SK-N-SH treated with all-trans-retinoic acid at 6 μM for 48 hours (cell line): ENCODE results near the gene MED13.
"Not testable (repeated sequence)": the region's sequence is repeated elsewhere in the genome, so short reads cannot be mapped to it uniquely, and the experiment has no call there.

Experiments
- ATAC-seq: fragments of 200-7000 bp; cut with Tn5 transposase; 3 replicates; pipeline ENCODE4 v1.9.1; 2020; ENCODE audit warnings: mild to moderate bottlenecking, moderate library complexity
- ARNTL ChIP-seq: fragments of 450-650 bp; formaldehyde crosslinking; IDR thresholded peaks from 2 replicates; pipeline ENCODE4 v1.5.0; 2020; ENCODE audit warnings: low read depth, mild to moderate bottlenecking, moderate library complexity, borderline replicate concordance
- CREB5 ChIP-seq: fragments of 250-450 bp; sonication (Bioruptor Pico); IDR thresholded peaks from 2 replicates; pipeline ENCODE4 v1.5.1; 2020; ENCODE audit warnings: low read depth, mild to moderate bottlenecking, moderate library complexity
- CSDC2 ChIP-seq: fragments of 250-450 bp; sonication (Bioruptor Pico); IDR thresholded peaks from 2 replicates; pipeline ENCODE4 v1.5.0; 2020; ENCODE audit warnings: mild to moderate bottlenecking, moderate library complexity
- CSRNP3 ChIP-seq: fragments of 250-450 bp; sonication (Bioruptor Pico); IDR thresholded peaks from 2 replicates; pipeline ENCODE4 v1.5.1; 2021; ENCODE audit warnings: mild to moderate bottlenecking, moderate library complexity
- ESRRG ChIP-seq: fragments of 250-450 bp; sonication (Bioruptor Pico); IDR thresholded peaks from 2 replicates; pipeline ENCODE4 v1.6.1; 2021; ENCODE audit warnings: mild to moderate bottlenecking
- GLIS3 ChIP-seq: fragments of 250-450 bp; sonication (Bioruptor Pico); IDR thresholded peaks from 2 replicates; pipeline ENCODE4 v1.5.0; 2020; ENCODE audit warnings: mild to moderate bottlenecking, moderate library complexity
- OSR1 ChIP-seq: fragments of 250-450 bp; sonication (Bioruptor Pico); IDR thresholded peaks from 2 replicates; pipeline ENCODE4 v1.8.0; 2022; ENCODE audit warnings: moderate library complexity, mild to moderate bottlenecking, inconsistent platforms
- PPARA ChIP-seq: fragments of 250-450 bp; sonication (Bioruptor Pico); IDR thresholded peaks from 2 replicates; pipeline ENCODE4 v1.5.0; 2020; ENCODE audit warnings: mild to moderate bottlenecking, borderline replicate concordance
- RARB ChIP-seq: fragments of 250-450 bp; sonication (Bioruptor Pico); IDR thresholded peaks from 2 replicates; pipeline ENCODE4 v1.8.0; 2021; ENCODE audit warnings: mild to moderate bottlenecking, moderate library complexity
- SNAI2 ChIP-seq: fragments of 250-450 bp; sonication (Bioruptor Pico); IDR thresholded peaks from 2 replicates; pipeline ENCODE4 v1.5.0; 2020; ENCODE audit warnings: mild to moderate bottlenecking, moderate library complexity
- TCF4 ChIP-seq: fragments of 250-450 bp; sonication (Bioruptor Pico); IDR thresholded peaks from 2 replicates; pipeline ENCODE4 v1.8.0; 2021; ENCODE audit warnings: mild to moderate bottlenecking, moderate library complexity, borderline replicate concordance
- TOX ChIP-seq: fragments of 250-450 bp; sonication (Bioruptor Pico); IDR thresholded peaks from 2 replicates; pipeline ENCODE4 v1.8.0; 2021; ENCODE audit warnings: mild to moderate bottlenecking, moderate library complexity, borderline replicate concordance
- ZC3H10 ChIP-seq: fragments of 250-450 bp; sonication (Bioruptor Pico); IDR thresholded peaks from 2 replicates; pipeline ENCODE4 v1.5.1; 2021; ENCODE audit warnings: mild to moderate bottlenecking, moderate library complexity
- ZFP30 ChIP-seq: fragments of 450-650 bp; formaldehyde crosslinking; IDR thresholded peaks from 2 replicates; pipeline ENCODE4 v1.5.0; 2022; ENCODE audit warnings: mild to moderate bottlenecking, moderate library complexity
- ZNF565 ChIP-seq: fragments of 450-650 bp; formaldehyde crosslinking; conservative IDR thresholded peaks from 2 replicates; pipeline ENCODE4 v1.5.0; 2020; ENCODE audit warnings: low read depth, mild to moderate bottlenecking, moderate library complexity
- ZNF70 ChIP-seq: fragments of 450-650 bp; formaldehyde crosslinking; IDR thresholded peaks from 2 replicates; pipeline ENCODE4 v1.5.0; 2020; ENCODE audit warnings: mild to moderate bottlenecking, moderate library complexity
- ZNF8 ChIP-seq: fragments of 450-650 bp; formaldehyde crosslinking; IDR thresholded peaks from 2 replicates; pipeline ENCODE4 v1.5.0; 2020; ENCODE audit warnings: mild to moderate bottlenecking, moderate library complexity
- TF ChIP-seq, protein P1 (sequence below): fragments of 250-450 bp; sonication (Bioruptor Pico); IDR thresholded peaks from 2 replicates; pipeline ENCODE4 v1.8.0; 2020; ENCODE audit warnings: mild to moderate bottlenecking, moderate library complexity, borderline replicate concordance
- TF ChIP-seq, protein P2 (sequence below): fragments of 250-450 bp; sonication (Bioruptor Pico); IDR thresholded peaks from 2 replicates; pipeline ENCODE4 v1.8.0; 2021; ENCODE audit warnings: low read depth, mild to moderate bottlenecking, moderate library complexity, borderline replicate concordance
- TF ChIP-seq, protein P3 (sequence below): fragments of 250-450 bp; sonication (Bioruptor Pico); IDR thresholded peaks from 2 replicates; pipeline ENCODE4 v1.5.0; 2020; ENCODE audit warnings: mild to moderate bottlenecking, moderate library complexity

Gene MED13

DNA sequence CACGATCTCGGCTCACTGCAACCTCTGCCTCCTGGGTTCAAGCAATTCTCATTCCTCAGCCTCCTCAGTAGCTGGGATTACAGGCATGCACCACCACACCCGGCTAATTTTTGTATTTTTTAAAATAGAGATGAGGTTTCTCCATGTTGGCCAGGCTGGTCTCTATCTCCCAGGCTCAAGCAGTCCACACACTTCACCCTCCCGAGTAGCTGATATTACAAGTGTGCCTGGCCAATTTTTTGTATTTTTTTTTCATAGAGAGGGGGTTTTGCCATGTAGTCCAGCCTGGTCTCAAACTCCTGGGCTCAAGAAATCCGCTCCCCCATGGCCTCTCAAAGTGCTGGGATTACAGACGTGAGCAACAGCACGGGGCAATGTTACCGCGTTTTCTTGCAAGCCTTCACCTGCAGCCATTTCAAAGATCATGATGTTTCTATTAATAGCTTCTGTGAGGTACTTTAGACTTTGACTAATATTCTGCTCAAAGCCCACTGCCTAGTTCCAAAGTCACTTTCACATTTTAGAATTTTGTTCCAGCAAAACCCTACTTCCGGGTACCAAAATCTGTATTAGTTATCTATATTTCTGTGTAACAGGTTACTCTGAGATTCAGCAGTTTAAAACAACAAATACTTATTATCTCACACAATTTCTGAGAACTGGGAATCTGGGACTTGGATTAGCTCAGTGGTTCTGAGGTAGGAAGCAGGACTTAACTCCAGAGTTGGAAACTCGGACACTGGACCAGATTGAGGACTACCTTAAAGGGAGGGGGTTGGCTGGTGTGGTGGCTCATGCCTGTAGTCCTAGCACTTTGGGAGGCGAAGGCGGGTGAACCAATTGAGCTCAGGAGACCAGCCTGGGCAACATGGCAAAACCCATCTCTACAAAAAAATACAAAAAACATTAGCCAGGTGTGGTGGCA, 12.0 kb upstream of the MED13 start (continued):
- TF ChIP-seq ARNTL (CRISPR knock-in tag), result no peak
- no peak for TF ChIP-seq OSR1 (CRISPR knock-in tag)
- TF ChIP-seq TOX, result no peak
- TF ChIP-seq TCF4, result no peak
- no peak for TF ChIP-seq RARB (CRISPR knock-in tag)
- TF ChIP-seq CREB5, result no peak

GRCh38 chr17:62075308-62075815, 10.3 kb upstream of the MED13 start:
- TF ChIP-seq CREB5, result no peak
- TF ChIP-seq, all 23 proteins: peak for 0
- ATAC-seq, result no peak

- TF ChIP-seq PPARA, result no peak
- TF ChIP-seq ESRRG (CRISPR knock-in tag), result no peak
- TF ChIP-seq ARNTL (CRISPR knock-in tag), result no peak
- ATAC-seq, result no peak
These were observed 8.9 kb upstream of the MED13 start for GRCh38 chr17:62073993-62074392.

GRCh38 chr17:62072855-62073254, 7.8 kb upstream of the MED13 start:
- not testable (repeated sequence) for ATAC-seq

- no peak for ATAC-seq
- TF ChIP-seq SNAI2 (CRISPR knock-in tag) (no peak), GLIS3 (CRISPR knock-in tag) (no peak), ZFP30 (CRISPR knock-in tag) (no peak), ARNTL (CRISPR knock-in tag) (no peak), ZNF565 (CRISPR knock-in tag) (no peak), CSRNP3 (CRISPR knock-in tag) (no peak), RARB (CRISPR knock-in tag) (no peak), ZC3H10 (no peak), CREB5 (no peak), CSDC2 (CRISPR knock-in tag) (no peak), ZNF8 (CRISPR knock-in tag) (no peak), TOX (no peak), TCF4 (no peak), ZNF70 (CRISPR knock-in tag) (no peak)
- TF ChIP-seq, protein P1, sequence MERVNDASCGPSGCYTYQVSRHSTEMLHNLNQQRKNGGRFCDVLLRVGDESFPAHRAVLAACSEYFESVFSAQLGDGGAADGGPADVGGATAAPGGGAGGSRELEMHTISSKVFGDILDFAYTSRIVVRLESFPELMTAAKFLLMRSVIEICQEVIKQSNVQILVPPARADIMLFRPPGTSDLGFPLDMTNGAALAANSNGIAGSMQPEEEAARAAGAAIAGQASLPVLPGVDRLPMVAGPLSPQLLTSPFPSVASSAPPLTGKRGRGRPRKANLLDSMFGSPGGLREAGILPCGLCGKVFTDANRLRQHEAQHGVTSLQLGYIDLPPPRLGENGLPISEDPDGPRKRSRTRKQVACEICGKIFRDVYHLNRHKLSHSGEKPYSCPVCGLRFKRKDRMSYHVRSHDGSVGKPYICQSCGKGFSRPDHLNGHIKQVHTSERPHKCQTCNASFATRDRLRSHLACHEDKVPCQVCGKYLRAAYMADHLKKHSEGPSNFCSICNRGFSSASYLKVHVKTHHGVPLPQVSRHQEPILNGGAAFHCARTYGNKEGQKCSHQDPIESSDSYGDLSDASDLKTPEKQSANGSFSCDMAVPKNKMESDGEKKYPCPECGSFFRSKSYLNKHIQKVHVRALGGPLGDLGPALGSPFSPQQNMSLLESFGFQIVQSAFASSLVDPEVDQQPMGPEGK (CRISPR knock-in tag), result no peak
- TF ChIP-seq, protein P2, sequence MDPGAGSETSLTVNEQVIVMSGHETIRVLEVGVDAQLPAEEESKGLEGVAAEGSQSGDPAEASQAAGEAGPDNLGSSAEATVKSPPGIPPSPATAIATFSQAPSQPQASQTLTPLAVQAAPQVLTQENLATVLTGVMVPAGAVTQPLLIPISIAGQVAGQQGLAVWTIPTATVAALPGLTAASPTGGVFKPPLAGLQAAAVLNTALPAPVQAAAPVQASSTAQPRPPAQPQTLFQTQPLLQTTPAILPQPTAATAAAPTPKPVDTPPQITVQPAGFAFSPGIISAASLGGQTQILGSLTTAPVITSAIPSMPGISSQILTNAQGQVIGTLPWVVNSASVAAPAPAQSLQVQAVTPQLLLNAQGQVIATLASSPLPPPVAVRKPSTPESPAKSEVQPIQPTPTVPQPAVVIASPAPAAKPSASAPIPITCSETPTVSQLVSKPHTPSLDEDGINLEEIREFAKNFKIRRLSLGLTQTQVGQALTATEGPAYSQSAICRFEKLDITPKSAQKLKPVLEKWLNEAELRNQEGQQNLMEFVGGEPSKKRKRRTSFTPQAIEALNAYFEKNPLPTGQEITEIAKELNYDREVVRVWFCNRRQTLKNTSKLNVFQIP (CRISPR knock-in tag), result no peak
- TF ChIP-seq, protein P3, sequence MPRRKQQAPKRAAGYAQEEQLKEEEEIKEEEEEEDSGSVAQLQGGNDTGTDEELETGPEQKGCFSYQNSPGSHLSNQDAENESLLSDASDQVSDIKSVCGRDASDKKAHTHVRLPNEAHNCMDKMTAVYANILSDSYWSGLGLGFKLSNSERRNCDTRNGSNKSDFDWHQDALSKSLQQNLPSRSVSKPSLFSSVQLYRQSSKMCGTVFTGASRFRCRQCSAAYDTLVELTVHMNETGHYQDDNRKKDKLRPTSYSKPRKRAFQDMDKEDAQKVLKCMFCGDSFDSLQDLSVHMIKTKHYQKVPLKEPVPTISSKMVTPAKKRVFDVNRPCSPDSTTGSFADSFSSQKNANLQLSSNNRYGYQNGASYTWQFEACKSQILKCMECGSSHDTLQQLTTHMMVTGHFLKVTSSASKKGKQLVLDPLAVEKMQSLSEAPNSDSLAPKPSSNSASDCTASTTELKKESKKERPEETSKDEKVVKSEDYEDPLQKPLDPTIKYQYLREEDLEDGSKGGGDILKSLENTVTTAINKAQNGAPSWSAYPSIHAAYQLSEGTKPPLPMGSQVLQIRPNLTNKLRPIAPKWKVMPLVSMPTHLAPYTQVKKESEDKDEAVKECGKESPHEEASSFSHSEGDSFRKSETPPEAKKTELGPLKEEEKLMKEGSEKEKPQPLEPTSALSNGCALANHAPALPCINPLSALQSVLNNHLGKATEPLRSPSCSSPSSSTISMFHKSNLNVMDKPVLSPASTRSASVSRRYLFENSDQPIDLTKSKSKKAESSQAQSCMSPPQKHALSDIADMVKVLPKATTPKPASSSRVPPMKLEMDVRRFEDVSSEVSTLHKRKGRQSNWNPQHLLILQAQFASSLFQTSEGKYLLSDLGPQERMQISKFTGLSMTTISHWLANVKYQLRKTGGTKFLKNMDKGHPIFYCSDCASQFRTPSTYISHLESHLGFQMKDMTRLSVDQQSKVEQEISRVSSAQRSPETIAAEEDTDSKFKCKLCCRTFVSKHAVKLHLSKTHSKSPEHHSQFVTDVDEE (CRISPR knock-in tag), result no peak
These were observed 5.8 kb upstream of the MED13 start for GRCh38 chr17:62070900-62071299.
